Stimulated activated CD4-positive, alpha-beta T cell treated with anti-CD3 and anti-CD28 coated beads, TNF-alpha, amount 100 ng/mL, for 48 hours (primary cell): ENCODE data around the gene AVEN.

Experiments used
- DNase-seq, 3 donors: peaks; one replicate each; pipeline ENCODE4 v3.0.0-alpha.2; 2020; ENCODE audit warnings: low read depth in 3 of 3

Gene AVEN

DNA sequence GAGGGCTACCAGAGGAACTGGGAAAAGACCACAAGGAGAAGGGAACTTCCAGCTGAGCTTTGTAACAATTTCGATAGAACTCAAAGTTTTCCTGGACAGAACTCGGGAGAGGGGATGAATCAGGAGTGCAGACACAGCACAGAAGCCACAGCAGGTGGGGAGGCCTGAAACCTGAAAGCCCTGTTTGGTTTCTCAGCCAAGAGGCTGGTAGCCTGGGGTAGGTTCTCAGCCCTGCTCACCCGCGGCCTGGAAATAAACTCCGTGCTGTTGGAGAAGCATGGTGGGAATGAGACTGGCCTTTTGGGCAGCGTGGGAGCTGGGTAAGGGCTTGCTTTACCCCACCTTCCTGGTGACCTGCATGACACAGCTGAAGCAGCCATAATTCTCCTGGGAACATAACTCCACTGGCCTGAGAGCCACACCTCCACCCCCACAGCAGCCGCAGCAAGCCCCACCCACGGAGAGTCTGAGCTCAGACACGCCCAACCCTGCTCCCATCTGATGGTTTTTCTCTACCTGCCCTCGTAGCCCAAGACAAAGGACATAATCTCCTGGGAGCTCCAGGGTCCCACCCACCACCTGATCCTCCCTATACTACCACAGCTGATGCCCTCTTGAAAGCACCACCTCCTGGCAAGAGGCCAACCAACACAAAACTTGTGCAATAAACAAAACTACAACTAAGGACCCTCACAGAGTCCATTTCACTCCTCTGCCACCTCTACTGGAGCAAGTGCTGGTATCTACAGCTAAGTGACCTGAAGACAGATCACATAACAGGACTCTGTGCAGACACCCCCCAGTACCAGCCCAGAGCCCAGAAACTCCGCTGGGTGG is 123.2 kb downstream of the AVEN start:
- DNase-seq, result no peak

DNA sequence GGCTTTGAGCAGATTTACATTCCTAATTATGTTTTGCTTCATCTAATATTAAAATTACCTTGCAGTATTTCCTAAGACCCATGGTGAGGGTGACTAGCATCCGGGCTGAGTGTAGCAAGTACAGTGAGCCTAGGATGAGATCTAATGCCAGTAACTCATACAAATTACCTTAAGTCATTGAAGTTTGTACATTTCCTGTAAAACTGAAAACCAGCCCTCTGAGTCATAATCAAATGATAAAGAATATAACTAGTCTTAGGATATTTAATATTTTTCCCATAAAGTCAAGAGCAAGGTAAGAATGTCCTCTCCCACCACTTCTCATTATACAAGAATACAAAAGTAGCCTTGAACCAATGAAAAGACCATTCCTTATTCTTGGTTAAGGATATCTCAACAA is 125.5 kb downstream of the AVEN start:
- no peak for DNase-seq

DNA sequence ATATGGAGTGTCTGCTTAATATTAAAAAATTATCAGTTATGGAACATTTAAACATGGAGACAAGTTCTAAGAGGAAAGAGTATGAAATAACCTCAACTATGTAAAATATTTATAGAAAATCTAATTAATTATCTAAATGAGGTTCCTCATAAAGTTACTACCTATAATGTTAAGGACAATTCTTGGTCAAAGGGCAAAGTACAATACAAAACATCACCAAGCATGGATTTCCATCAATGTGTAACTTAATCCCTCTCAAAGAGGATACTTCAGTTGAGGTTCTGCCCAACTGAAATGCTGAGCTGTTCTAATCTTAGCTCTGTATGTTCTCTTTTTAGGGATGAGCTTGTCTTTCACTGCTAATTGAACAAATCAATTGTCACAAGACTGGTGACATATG is 126.7 kb downstream of the AVEN start:
- no peak for DNase-seq

DNA sequence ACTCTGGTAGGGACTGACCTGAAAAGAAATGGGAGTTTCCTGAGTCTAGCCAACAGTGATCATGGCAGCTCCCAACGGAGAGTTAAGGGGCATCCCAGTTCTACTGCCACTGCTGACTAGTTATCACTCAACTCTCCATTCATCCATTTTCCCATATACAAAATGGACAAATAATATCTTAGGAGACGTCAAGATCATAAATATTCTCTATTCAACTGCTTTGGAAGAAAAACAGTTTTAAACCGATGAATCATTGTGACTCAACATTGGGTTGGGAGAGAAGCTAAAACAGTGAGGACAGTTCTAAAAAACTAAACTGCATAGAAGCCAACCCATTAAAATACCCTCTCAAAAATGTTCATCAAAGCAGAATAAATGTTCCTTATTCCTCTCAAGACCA is 128.3 kb downstream of the AVEN start:
- DNase-seq, result no peak

DNA sequence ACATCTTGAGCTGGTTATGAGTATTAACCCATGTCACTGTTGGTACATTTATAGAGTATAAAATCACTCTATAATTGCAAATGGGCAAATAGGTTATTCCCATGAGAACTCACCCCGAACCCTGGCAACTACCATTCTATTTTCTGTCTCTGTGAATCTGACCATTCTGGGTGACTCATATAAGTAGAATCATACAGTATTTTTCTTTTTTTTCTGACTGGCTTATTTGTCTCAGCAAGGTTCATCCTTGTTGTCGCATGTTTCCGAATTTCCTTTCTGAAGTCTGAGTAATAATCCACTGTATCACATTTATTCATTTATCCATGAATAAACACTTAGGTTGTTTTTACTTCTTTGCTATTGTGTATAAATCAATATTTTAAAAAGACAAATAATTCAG is 130.6 kb downstream of the AVEN start:
- no peak for DNase-seq

DNA sequence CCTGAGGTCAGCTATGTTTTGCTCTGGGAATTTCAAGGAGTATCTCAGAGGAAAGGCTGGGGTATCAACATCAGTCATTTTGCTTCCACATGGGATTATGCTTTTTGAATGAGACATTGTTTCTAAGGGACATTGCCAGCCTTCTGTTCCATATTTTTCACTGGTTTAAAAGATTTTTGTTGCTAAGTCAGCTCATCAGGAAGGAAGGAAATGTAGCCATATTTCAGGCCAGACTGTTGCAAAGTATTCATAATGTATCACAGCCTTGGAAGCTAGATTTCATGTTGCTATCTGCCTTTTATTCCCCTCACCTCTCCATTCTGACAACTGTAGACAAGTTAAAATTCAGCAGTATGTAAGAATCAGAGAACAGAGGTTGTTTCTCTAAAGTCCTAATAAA is 131.7 kb downstream of the AVEN start:
- DNase-seq, result no peak

DNA sequence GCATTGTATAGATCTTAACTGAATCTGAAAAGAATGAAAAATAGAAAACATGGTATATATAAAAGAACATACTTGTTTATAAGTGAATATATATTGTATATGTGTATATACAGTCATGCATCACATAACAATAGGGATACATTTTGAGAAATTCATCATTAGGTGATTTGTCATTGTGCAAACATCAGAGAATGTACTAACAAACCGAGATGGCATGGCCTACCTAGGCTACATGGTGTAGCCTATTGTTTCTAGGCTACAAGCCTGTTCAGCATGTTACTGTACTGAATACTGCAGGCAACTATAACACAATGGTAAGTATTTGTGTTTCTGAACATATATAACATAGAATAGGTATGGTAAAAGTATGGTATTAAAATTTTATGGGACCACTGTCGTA is 135.3 kb downstream of the AVEN start:
- no peak for DNase-seq

DNA sequence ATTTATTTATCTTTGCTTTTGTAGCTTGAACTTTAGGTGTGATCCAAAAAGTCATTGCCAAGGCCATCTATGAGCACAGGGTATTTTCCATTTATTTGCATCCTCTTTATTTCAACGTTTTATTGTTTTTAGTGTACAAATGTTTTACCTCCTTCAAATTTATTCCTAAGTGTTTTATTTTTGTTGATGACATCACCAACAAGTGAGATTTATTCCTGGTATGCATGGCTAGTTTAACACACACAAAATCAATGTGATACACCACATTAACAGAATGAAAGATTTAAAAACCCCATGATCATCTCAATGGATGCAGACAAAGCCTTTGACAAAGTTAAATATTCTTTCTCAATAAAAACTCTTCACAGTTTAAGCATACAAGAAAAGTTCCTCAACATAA is 137.0 kb downstream of the AVEN start:
- DNase-seq, result no peak

DNA sequence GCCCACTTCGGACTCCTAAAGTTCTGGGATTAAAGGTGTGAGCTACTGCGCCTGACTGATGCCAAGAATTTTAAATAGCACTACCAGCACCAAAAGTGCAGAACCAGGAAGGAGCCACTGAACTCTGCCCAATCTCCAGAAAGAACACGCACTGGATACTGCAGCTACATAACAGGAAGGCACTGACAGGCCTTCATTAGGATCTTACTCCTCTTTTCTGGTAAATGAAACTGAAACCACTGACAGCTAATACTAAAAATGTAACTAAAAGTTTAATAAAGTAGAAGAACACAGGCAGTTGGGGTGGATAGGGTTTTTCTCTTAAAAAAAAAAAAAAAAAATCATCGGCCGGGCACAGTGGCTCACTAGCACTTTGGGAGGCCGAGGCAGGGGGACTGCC is 144.8 kb downstream of the AVEN start:
- no peak for DNase-seq

DNA sequence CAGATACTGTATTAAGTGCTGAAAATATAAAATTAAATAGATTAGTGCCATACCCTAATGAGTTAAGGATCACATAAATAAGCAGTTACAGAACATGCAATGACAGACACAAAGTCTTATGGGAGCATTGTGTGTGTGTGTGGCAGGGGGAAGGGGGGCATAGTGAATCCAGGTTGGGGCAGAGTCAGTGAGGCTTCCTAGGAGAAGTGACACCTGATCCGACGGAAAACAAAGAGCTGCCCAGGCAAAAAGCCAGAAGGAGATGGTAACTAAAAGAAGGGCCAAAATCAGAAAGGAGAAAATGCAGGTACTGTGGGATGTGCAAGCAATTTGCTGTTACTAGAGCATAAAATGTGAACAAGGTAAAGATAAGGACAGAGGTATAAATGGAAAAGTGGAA is 150.8 kb downstream of the AVEN start:
- no peak for DNase-seq

DNA sequence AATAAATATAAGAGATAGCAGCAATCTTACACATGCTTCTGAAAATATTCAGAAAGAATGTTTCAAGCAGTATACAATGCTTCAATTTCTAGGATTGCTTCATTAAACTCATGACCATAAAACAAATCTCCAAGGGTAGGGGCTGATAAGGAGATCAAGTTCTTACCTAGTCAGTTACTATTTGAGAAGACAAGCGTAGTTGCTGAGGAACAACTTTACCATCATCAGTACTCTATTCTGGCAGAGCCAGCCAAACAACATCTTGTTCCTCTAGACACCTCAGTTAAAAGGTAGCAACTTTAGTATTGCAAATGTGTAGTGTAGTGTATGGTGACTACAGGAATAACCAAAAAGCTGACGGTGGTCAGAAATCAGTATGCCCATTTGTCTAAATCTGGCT is 156.1 kb downstream of the AVEN start:
- no peak for DNase-seq

DNA sequence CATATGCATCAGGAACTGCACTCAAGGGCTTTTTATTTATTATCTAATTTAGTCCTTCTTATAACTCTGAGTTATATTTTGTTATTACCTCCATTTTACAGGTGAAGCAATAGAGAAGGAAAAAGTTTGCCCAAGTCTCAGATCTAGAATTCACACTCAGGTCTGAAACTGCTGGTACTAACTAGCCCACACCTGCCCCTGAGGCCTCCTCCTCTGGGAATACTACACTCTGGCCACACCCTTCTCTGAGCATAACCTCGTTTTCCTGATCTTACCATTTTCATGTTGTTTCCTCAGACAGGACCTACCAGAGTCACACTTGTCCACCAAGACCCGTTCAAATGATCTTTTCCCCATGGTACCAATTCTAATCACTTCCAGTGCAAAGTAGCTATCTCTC is 164.8 kb downstream of the AVEN start:
- DNase-seq, result no peak

DNA sequence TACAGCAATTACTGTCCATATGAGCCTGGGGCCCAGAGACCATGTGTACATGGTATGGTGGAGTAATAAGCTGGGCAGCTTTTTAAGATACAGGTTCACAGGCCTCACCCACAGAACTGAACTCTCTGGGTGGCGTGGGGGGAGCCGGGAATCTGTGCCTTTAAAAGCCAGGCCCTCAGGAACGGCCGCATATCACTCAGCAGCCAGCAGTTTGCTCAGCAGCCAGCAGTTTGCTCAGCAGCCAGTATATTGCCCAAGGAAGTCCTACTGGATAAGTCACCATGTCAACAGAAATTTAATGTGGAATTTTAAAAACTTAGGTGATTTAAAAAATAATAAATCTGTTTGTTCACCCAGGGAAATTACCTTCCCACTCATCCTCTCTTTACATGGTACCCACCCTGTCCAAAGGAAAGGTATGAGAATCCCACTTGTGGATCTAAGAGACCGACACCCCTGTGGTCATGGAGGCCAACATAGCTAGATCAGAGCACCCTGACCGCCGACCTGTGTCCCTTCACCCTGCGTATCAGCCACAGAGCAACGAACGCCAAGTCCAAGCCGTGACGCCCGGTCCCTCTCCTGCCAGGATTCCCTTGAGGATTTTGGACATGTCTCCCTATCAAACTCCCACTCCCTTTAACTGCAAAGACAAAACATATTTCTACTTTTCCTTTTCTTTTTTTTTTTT is 166.4 kb downstream of the AVEN start:
- no peak for DNase-seq

DNA sequence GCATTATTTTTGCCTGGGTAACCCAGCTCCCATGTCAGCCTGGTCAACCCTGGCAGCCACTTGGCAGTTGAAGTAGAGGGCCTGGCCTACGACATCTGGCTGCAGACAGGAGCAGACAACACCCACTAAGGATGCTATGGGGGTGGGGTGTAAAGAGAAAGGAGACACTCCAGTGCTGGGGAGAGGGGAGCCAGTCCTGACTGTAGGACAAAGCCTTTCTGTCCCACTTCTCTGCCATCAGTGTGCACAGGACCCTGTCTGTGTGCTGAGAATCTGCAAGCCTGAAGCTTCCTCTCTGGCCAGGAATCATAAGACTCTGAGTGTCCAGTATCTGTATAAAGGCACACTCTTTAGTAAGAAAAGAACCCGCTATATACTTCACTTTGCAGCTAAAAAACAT is 167.0 kb downstream of the AVEN start:
- no peak for DNase-seq

DNA sequence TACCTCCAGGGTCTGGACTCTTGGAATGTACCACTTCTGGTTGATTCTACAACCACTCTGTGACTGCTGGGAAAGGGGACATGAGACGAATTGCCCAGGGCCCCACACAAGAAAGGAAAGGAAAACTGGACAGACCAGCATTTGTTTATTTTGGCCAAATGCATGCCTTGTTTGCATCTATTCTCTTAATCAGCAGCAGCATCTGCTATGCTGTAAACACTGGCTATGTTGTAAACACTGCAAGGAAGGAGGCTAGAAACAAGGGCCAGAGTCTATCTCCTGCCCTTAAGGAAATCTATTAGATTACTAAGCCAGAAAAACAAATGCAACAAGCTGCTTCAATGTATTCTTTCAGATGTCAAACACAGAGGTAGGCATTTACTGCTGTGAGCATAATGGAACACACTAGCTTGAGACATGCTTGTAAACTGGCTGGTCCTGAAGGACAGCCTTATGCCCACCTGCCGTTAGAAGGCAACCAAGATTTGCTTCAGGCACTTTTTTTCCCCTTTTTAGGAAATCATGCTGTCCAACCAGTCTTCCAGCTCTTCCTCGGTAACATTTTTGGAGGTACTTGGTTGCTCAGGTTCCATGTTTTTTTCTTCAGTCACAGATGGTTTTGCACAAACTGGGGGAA is 172.8 kb downstream of the AVEN start:
- DNase-seq, result no peak

DNA sequence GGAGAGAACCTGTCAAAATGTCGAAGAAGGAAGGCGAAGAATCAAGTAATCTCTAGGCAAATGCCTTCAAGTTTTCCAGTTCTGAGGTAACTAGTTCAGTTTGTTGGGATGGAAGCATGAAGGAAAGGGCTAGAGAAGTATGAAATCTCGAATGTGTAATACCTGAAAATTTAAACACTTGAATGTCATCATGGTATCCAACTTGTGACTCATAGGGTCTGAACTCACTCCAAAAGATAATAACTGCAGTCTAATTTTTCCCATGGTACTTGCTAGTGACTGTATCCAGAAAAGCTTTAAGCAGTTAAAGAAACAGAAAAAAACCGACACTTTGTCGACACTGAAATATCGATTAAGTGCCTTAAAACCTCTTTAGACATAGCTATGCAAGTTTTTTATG is 173.6 kb downstream of the AVEN start:
- no peak for DNase-seq

DNA sequence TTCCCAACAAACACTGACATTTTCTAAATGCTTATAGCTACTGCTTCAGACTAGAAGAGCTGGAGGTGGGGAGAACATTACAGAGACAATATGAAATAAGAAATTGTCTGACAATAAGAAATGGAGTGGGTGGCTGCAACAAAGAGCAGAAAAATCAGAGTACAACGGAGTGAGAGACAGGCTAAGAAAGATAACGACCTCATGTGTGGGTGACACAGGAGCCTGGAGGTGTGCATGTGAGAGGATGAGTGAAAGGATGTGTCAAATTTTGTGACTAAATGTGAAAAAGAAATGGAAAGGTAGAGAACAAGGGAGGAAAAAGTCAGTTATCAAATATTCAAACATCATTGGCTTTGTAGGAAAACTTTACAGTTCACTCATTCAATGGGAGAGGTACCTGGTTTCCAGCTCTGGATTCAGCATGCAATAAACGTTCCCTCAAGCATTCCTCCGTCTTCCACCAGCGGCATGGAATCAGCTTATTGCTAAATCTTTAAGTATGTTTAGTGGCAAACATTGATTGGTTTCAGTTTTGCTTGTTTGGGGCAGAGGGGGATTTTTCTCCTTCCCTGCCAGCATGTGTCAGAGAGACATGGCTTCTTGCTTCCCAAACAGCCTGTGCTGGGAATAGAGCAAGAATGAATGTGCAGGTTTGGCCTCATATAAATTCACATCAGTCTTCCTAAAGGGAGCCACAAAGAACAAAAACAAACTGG is 174.5 kb downstream of the AVEN start:
- DNase-seq, result no peak

DNA sequence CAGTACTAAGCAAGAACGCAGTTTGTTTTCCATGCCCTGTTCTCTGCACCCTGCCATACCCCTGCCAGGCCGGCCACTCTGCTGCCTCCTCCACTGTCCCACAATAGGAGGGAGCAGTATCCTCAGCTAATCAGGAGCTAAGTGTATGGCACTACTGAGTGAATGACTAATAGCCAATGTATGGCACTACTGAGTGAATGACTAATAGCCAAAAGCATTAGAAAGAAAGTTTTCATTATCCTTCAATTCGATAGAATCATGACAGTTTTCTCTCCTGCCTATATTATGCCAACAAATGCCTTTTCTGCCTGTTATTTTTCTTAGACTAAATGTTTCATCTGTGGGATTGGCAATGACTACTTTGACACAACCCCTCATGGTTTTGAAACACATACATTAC is 178.2 kb downstream of the AVEN start:
- DNase-seq, result no peak

DNA sequence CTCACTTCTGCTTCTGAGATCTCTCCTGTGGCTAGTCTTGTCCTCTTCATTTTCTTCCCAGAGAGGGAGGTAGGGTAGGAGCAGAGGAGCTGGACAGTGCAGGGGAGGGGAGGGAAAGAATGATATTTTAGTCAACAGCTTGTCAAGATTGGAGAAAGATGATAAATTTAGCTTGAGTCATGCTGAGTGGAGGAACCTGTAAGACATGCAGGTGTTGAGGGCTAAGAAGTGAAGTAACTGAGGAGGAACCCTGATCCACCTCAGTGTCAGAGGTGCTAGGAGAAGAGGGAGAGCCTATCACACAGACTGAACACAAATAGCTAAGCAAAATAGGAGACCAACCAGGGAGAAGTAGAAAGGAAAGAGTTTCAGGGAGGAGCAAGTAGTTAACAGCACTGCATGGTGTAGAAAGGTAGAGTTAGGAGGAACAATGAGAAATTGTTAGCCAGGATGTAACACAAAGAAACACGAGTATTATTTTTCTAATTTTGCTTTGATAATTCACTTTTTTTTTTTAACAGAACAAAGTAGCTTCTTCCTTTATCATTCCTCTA is 178.9 kb downstream of the AVEN start:
- no peak for DNase-seq

DNA sequence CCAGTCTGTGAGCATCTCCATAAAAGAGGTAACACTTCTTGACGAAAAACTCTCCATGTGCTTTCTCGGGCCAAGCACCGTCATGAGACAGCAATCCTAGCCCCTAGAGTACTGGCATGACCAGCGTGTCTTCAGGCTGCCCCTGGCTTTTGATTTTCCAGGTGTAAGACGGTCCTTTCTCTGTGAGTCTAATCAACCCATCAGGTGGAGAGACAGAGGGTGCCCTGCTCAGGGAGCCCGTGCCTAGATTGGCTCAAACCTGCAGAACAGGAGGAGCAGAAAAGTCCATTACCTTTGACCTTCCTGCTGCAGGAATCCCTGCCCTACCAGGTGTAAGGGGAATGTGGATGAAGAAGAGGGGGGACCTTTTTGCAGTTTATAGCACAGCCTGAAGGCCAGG is 180.2 kb downstream of the AVEN start:
- DNase-seq, result no peak

DNA sequence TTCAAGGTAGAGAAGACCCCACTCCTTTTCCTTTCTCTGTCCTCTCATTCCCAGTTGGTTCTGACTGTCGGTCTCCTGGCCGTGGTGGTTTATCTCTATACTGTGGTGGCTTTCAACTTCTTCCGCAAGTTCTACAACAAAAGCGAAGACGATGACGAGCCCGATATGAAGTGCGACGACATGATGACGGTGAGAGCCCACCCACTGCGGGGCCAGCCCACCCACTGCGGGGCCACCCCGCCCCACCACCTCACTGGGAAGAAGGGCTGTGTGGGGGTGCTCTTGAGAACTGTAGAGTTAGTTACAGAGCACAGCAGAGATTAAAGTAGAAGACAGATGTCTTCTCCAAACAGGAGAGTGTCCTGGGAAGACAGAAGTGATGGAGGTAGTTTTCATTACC is 181.3 kb downstream of the AVEN start:
- no peak for DNase-seq

DNA sequence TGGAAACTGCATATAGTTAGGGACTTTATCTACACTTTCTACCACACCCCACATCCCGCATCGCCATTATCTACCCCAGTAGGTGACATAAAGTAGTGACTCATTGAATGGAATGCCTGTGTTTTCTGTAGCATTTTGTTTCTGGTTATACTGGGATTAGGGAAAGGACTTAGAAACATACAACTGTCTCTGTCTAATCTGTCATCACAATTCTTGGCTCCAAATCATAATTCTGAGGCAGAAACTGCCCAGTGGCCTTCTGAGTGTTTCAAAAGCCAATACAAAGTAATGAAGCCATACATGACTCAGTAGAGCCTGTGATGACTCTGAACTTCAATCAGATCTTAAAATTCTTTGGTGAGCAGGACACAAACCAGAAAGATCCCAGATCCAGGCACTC is 186.4 kb downstream of the AVEN start:
- DNase-seq, result no peak
